Thyroid gland (tissue), 4 donors: ENCODE measurements around the gene EIF3K.

Source experiments
- POLR2A ChIP-seq, 2 donors: fragments of 450-650 bp; IDR thresholded peaks; one replicate each; pipeline ENCODE4 v1.6.1; 2017; ENCODE audit warnings: antibody characterized with exemption in 2 of 2, mild to moderate bottlenecking in 2 of 2, moderate library complexity in 1 of 2
- TF ChIP-seq, protein P1 (sequence below), 6 experiments: fragments of 200-600 bp in 3 of 6; fragments of 450-650 bp in 3 of 6; sonication (generic) in 3 of 6; IDR thresholded peaks; one replicate each; pipeline ENCODE4 v1.5.1; 2016 to 2019; ENCODE audit warnings: antibody characterized with exemption in 6 of 6, mild to moderate bottlenecking in 2 of 6, inconsistent platforms in 1 of 6, moderate library complexity in 1 of 6

DNA sequence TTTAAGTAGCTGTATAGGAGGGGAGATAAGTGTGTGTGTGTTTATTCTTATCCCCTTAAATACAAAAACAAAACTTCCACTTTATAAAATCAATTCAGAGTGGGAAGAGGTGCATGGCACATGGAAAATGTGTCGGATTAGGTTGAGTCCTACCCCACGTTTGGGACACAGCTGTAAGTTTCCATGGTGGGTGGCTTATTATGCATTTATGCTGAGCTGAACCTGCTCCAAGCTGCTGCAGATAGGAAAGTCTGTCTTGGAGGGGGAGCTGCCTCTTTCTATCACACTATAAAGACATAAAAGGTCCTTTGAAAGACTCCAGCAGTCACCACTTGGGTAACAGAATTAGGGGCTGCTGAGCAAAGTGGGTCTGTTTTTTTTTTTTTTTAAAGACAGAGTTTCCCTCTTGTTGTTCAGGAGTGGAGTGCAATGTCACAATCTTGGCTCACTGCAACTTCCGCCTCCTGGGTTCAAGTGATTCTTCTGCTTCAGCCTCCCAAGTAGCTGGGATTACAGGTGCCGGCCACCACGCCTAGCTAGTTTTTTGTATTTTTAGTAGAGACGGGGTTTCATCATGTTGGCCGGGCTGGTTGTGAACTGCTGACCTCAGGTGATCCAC, 43.7 kb downstream of the EIF3K start:
- TF ChIP-seq, protein P1, sequence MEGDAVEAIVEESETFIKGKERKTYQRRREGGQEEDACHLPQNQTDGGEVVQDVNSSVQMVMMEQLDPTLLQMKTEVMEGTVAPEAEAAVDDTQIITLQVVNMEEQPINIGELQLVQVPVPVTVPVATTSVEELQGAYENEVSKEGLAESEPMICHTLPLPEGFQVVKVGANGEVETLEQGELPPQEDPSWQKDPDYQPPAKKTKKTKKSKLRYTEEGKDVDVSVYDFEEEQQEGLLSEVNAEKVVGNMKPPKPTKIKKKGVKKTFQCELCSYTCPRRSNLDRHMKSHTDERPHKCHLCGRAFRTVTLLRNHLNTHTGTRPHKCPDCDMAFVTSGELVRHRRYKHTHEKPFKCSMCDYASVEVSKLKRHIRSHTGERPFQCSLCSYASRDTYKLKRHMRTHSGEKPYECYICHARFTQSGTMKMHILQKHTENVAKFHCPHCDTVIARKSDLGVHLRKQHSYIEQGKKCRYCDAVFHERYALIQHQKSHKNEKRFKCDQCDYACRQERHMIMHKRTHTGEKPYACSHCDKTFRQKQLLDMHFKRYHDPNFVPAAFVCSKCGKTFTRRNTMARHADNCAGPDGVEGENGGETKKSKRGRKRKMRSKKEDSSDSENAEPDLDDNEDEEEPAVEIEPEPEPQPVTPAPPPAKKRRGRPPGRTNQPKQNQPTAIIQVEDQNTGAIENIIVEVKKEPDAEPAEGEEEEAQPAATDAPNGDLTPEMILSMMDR (IDR thresholded peaks at IDR 0.05), result no peak
- no peak for TF ChIP-seq POLR2A (IDR thresholded peaks at IDR 0.05)
